ENCODE results near the gene ABCF3.
A peak's percentile ranks its signal among the peaks of the same experiment; 100 is the strongest.

The ABCF3 gene

DNA sequence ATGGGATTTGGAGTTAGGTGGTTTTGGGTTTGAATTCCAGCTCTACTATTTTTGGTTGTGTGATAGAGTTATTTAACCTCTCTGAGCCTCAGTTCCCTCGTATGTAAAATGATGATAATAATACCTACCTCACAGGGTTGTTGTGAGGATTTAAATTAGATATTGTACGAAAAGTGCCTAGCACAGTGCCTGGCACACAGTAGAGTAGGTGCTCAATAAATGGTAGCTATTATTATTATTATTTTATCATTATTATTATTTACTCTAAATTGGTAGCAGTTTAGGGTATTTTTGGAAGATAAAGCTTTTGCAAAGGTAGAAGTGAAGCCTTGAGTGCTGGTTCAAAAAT, 12.7 kb upstream of the ABCF3 start:
- no peak overlapping the region for H3K27ac Mint-ChIP-seq
- peaks cover 30% of the 10 kb centered on the region for H3K4me1 Mint-ChIP-seq
- no peaks in the 10 kb centered on the region for H3K9me3 Mint-ChIP-seq
- peaks cover 23% of the 10 kb centered on the region for H3K36me3 Mint-ChIP-seq
- H3K27me3 Mint-ChIP-seq: no peaks in the 10 kb centered on the region
- CTCF ChIA-PET: interaction anchor here (1.5 kb wide), 1 partner anchor 54 kb away, joined by 3 read pairs; no protein-coding TSS in a partner anchor
- DNase-seq: no peak
- no peak overlapping the region for H3K4me3 Mint-ChIP-seq

DNA sequence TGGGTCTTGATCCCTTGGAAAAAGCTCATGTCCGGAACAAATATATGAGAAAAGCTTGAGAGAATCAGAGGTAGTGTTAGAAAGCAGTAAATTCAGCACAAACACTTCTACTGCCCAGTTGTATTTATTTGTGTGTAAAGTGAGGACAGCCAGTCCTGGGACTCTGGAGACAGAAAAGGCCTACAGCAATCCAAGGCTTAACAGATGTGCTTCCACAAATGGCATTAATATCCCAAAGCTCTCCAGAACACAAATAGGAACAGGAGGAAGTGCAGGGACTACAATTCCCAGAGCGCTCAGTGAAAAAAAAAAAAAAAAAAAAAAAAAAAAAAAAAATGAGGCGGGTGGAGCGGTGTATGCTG, 11.7 kb upstream of the ABCF3 start:
- CTCF ChIA-PET: interaction anchor here (1.0 to 1.5 kb wide), 2 partner anchors 53 to 115 kb away, joined by 3 read pairs; no protein-coding TSS in a partner anchor
- Mint-ChIP-seq H3K4me3 (peak overlapping the region; percentile 91), H3K4me1 (peaks cover 30% of the 10 kb centered on the region), H3K27me3 (no peaks in the 10 kb centered on the region), H3K27ac (peak overlapping the region; percentile 85), H3K36me3 (peaks cover 30% of the 10 kb centered on the region), H3K9me3 (no peaks in the 10 kb centered on the region)
- DNase-seq: no peak

DNA sequence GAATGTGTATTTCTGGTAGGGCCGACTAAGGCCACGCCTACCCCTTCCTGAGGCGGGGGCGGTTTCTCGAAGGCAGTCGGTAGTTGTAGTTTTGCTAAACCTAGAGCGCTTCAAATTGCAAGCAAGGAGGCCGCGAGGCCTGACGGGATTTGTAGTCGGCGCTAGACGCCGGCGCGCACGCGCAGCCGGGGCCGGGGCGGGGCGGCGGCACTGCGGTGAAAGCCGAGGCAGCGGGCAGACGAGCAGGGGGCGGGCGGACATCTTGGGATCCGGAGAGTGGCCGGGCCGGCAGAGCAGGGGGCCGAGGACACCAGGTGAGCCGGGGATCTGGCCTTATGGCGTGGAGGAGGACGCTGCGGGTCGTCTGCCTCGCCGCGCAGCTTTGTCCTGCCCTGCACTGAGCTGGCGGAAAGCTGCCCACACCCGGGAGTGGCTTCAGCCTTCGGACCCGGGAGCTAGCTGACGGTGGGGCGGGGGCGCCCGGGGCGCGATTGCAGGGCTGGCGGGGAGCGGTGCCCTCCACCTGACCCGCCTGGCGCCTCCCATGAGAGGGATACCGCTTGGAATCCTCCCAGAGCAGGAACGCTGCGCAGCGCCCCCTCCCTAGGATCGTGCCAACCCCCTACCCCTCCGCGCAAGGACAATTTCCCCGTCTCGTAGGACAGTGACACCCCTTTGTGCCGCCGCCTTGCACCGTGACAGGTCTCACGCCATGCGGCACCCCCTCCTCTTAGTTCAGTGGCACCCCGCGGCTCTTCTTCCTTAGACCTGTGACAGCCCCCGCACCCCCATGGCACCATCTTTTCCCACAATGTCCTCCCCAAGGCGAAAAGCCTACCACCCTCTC, 11.1 kb upstream of the ABCF3 start, which contains the start of gene AP2M1:
Gene AP2M1, plus strand, starts transcription at position 210 of the 847 bp plus-strand sequence. CDS start 2,139 bp downstream, outside the sequence.
- H3K4me3 Mint-ChIP-seq: peak within 1 kb of the TSS; percentile 91
- DNase-seq: peak; percentile 98
- H3K27me3 Mint-ChIP-seq: no peaks in the 10 kb centered on the region
- CTCF ChIA-PET: interaction anchor here (1.0 kb wide), 1 partner anchor 115 kb away, joined by 3 read pairs; no protein-coding TSS in a partner anchor
- H3K27ac Mint-ChIP-seq: peak within 1 kb of the TSS; percentile 85
- peaks cover 30% of the 10 kb centered on the region for H3K4me1 Mint-ChIP-seq
- H3K36me3 Mint-ChIP-seq: peaks cover 32% of the 10 kb centered on the region
- no peaks in the 10 kb centered on the region for H3K9me3 Mint-ChIP-seq

DNA sequence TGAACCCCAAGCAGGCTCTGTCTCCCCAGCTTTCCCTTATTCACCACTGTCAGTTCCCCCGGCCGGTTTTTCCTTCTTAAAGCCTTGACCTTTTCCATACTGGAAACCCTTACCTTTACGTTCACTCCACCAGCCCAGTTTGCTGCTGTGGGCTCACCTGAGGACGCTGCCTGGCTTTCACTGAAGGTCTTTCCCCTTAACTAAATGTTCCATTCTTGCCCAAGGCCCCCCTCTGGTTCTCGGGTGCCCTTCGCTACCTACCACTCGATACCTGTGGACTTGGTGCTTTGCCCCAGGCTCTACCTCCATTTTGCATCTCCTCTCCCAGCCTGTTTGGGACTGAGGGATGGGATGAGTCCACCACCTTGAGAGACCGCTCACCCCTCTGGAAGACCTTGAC, 10.5 kb upstream of the ABCF3 start:
- CTCF ChIA-PET: no interaction called here
- no peak for DNase-seq
- Mint-ChIP-seq H3K36me3 (peaks cover 39% of the 10 kb centered on the region), H3K9me3 (no peaks in the 10 kb centered on the region), H3K27me3 (no peaks in the 10 kb centered on the region), H3K27ac (peak overlapping the region; percentile 85), H3K4me3 (peak overlapping the region; percentile 91), H3K4me1 (peaks cover 30% of the 10 kb centered on the region)

DNA sequence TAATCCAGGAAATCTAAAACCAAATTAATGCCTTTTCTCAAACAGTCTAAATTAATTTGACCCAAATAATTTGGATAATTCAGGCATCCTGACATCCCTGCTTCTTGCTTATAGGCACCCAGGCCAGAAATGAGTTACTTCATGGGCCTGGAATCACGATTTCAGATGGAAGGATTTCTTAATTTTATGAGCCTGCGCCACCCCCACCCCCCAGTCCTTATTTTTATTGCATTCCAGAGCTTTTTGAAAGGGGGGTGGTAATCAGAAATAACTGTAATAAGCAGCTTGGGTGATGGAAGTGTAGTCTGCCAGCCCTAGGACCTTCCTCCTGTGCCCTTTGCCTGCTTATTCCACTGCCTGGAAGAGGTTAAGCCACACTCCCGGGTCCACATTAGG, 10.0 kb upstream of the ABCF3 start:
- no peaks in the 10 kb centered on the region for H3K27me3 Mint-ChIP-seq
- H3K4me3 Mint-ChIP-seq: peak overlapping the region; percentile 91
- peaks cover 42% of the 10 kb centered on the region for H3K36me3 Mint-ChIP-seq
- no peak for DNase-seq
- H3K4me1 Mint-ChIP-seq: peaks cover 30% of the 10 kb centered on the region
- peak overlapping the region; percentile 85 for H3K27ac Mint-ChIP-seq
- CTCF ChIA-PET: no interaction called here
- no peaks in the 10 kb centered on the region for H3K9me3 Mint-ChIP-seq

DNA sequence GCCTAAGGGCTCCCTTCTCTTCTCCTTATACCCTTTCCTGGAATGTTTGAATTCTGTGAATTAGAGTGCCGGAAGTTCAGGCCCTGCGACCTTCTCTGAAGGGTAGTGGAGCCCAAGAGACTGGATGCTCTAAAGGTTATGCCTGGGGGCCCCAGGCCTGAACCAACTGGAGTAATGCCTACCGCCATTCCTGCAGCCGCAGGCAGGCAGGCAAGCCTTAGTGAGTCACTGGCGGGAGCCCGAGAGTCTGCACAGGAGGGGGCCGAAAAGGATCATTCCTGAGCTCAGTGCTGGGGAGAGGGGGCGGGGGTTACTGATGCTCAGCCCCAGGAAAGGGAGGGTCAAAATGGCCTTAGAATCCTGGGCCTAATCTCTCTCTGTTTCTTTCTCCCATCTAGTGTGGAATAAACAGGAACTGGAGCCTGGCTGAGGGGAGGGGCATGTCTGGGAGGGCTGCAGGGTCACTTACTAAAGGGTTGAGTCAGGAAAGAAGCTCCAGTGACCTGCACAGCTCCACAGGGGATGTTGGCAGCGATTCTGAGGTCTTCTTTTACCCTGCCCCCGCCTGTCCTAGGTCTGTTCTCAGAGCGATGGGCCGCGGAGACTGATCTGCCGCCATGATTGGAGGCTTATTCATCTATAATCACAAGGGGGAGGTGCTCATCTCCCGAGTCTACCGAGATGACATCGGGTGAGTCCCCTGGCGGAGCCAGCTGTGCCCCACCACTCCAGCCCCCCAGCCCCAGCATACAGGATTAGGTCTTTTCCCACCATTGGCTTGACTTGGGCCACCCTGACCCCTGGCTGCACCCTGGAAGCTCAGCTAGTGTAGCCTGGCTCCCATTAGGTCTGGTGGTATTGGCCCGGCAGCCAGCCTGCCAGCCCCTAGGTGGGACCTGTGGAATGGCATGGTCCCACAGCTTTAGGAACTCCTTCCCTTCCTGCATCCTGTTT, 9.3 kb upstream of the ABCF3 start:
- H3K27ac Mint-ChIP-seq: no peak overlapping the region
- no peaks in the 10 kb centered on the region for H3K9me3 Mint-ChIP-seq
- CTCF ChIA-PET: interaction anchor here (0.6 to 1.0 kb wide), 2 partner anchors 129 to 389 kb away, joined by 3 read pairs; no protein-coding TSS in a partner anchor
- no peaks in the 10 kb centered on the region for H3K27me3 Mint-ChIP-seq
- DNase-seq: no peak
- H3K4me3 Mint-ChIP-seq: peak overlapping the region; percentile 91
- peaks cover 42% of the 10 kb centered on the region for H3K36me3 Mint-ChIP-seq
- peaks cover 30% of the 10 kb centered on the region for H3K4me1 Mint-ChIP-seq

DNA sequence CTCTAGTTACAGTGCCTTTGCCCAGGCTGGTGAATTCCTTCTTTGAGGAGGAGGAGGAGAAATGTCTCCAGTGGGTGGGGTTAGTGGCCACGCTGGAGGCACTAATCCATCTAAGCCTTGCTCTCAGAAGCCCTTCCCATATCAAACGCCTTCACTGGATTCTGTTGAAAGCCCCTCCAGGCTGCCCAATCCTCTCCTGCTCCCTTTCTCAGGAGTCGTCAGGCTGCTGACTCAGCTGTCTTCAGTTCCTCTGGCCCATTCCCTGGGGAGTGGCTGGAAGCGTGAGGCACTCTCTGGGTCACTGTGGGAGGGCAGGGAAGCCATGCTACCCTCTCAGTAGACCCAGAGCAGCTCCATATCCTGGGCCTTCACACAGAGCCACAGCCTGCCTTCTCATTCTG, 8.7 kb upstream of the ABCF3 start:
- Mint-ChIP-seq H3K27ac (no peak overlapping the region), H3K4me3 (no peak overlapping the region), H3K36me3 (peaks cover 43% of the 10 kb centered on the region), H3K27me3 (no peaks in the 10 kb centered on the region), H3K9me3 (no peaks in the 10 kb centered on the region), H3K4me1 (peaks cover 30% of the 10 kb centered on the region)
- DNase-seq: no peak
- CTCF ChIA-PET: interaction anchor here (1.0 kb wide), 1 partner anchor 128 kb away, joined by 3 read pairs; no protein-coding TSS in a partner anchor

DNA sequence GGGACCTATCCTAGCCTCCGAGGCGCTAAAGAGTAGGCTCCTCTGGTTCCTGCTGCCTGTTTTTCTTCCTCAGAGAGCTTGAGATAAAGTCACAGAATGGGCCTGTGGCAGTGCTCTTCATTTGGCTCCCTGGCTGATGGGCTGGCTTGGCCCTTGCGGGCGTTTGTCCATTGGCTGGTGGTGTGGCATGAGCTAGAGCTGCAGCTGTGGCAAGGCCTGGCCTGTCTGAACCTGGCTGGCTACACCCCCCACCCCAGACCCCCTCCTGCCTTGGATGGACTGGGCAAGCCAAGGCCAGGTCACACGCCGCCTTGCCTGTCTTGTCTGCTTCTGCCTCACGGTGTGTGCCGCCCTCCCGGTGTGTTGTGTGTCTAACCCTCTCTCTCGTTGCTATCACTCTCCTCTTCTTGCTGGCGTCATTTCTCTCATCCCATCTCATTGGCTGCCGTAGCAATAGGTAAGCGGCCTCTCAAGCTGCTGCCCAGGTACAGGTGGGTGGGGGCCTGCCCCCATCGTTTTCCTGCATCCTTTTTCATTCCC, 8.2 kb upstream of the ABCF3 start:
- Mint-ChIP-seq H3K36me3 (peaks cover 48% of the 10 kb centered on the region), H3K27ac (no peak overlapping the region), H3K4me3 (no peak overlapping the region), H3K27me3 (no peaks in the 10 kb centered on the region), H3K9me3 (no peaks in the 10 kb centered on the region), H3K4me1 (peaks cover 30% of the 10 kb centered on the region)
- no peak for DNase-seq
- CTCF ChIA-PET: no interaction called here

DNA sequence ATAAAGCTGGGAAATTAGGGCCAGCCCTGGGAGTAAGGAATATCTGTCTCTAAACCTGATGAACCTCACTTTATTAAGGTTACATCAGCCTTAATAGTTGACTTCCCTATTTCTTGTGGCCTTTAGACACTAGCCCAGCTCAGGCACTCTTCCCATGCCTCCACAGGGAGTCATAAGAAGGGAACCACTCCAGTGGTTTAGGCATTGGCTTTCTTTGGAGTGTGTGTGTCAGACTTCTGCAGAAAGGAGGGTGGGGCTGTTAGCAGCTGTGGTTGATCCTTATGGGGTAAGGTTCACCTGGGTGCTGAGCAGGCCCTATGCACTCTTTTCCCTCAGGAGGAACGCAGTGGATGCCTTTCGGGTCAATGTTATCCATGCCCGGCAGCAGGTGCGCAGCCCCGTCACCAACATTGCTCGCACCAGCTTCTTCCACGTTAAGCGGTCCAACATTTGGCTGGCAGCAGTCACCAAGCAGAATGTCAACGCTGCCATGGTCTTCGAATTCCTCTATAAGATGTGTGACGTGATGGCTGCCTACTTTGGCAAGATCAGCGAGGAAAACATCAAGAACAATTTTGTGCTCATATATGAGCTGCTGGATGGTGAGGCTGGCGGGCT, 7.4 kb upstream of the ABCF3 start:
- Mint-ChIP-seq H3K36me3 (peaks cover 55% of the 10 kb centered on the region), H3K4me1 (peaks cover 29% of the 10 kb centered on the region), H3K27ac (peak overlapping the region; percentile 45), H3K4me3 (no peak overlapping the region), H3K27me3 (no peaks in the 10 kb centered on the region), H3K9me3 (no peaks in the 10 kb centered on the region)
- DNase-seq: no peak
- CTCF ChIA-PET: interaction anchor here (1.3 kb wide), 1 partner anchor 49 kb away, joined by 3 read pairs; no protein-coding TSS in a partner anchor

DNA sequence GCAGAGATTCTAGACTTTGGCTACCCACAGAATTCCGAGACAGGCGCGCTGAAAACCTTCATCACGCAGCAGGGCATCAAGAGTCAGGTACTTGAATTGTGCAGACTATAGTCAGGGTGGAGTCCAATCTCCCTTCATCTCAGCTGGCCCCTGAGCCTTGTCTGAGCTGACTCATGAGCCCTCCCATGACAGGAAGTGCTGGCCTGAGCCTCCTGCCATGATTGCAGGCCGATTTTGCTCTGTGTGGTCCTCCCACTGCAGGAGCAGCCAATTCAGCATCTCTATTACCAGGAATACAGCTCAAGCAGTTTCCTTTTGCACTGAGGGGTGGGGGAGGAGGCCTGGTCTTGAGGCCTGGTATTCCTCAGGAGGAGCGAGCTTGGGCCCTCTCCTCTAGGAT, 5.8 kb upstream of the ABCF3 start:
- no peaks in the 10 kb centered on the region for H3K27me3 Mint-ChIP-seq
- CTCF ChIA-PET: interaction anchor here (1.3 kb wide), 1 partner anchor 48 kb away, joined by 3 read pairs; no protein-coding TSS in a partner anchor
- H3K9me3 Mint-ChIP-seq: no peaks in the 10 kb centered on the region
- H3K4me1 Mint-ChIP-seq: peaks cover 31% of the 10 kb centered on the region
- peaks cover 63% of the 10 kb centered on the region for H3K36me3 Mint-ChIP-seq
- H3K4me3 Mint-ChIP-seq: no peak overlapping the region
- no peak overlapping the region for H3K27ac Mint-ChIP-seq
- DNase-seq: no peak

DNA sequence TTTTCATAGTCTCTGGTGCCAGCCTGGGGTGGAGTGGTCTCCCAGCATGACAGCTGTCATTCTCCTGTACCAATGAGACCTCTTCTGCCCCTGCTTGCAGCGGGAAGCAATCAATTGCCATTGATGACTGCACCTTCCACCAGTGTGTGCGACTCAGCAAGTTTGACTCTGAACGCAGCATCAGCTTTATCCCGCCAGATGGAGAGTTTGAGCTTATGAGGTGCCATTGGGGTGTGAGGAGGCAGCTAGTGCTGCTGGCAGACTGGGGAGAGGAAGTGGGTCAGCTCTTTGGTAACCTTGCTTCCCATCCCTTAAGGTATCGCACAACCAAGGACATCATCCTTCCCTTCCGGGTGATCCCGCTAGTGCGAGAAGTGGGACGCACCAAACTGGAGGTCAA, 4.4 kb upstream of the ABCF3 start:
- H3K27me3 Mint-ChIP-seq: no peaks in the 10 kb centered on the region
- H3K4me3 Mint-ChIP-seq: no peak overlapping the region
- no peaks in the 10 kb centered on the region for H3K9me3 Mint-ChIP-seq
- CTCF ChIA-PET: no interaction called here
- no peak for DNase-seq
- H3K36me3 Mint-ChIP-seq: peaks cover 64% of the 10 kb centered on the region
- no peak overlapping the region for H3K27ac Mint-ChIP-seq
- H3K4me1 Mint-ChIP-seq: peaks cover 23% of the 10 kb centered on the region

DNA sequence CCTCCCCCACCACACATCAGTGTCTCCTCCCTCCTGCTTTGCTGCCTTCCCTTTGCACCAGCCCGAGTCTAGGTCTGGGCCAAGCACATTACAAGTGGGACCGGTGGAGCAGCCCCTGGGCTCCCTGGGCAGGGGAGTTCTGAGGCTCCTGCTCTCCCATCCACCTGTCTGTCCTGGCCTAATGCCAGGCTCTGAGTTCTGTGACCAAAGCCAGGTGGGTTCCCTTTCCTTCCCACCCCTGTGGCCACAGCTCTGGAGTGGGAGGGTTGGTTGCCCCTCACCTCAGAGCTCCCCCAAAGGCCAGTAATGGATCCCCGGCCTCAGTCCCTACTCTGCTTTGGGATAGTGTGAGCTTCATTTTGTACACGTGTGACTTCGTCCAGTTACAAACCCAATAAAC, 2.3 kb upstream of the ABCF3 start:
- Mint-ChIP-seq H3K4me3 (no peak overlapping the region), H3K36me3 (peaks cover 64% of the 10 kb centered on the region), H3K27me3 (no peaks in the 10 kb centered on the region), H3K27ac (no peak overlapping the region), H3K9me3 (no peaks in the 10 kb centered on the region), H3K4me1 (peaks cover 30% of the 10 kb centered on the region)
- DNase-seq: no peak
- CTCF ChIA-PET: interaction anchor here (0.6 to 0.9 kb wide), 2 partner anchors 38 to 164 kb away, joined by 3 to 4 read pairs; no protein-coding TSS in a partner anchor

DNA sequence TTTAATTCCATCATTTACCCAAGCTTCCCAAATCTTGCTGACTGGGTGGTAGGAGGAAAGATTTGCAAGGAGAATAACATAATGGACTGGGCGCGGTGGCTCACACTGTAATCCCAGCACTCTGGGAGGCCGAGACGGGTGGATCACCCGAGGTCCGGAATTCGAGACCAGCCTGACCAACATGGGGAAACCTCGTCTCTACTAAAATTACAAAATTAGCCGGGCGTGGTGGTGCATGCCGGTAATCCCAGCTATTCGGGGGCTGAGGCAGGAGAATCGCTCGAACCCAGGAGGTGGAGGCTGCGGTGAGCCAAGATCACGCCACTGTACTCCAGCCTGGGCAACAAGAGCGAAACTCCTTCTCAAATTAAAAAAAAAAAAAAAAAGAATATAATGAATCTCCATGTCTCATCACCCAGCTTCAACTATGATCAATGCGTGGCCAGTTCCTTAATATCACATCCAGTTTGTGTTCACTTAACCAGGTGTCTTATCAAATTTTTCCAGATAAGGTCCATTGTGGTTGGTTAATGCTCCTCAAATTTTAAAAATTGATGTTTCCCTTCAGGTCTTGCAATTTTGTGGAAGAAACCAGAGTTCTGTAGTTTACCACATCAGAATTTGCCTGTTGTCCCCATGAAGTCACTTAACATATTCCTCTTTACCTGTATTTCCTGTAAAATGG, 1.3 kb upstream of the ABCF3 start:
- DNase-seq: no peak
- Mint-ChIP-seq H3K36me3 (peaks cover 66% of the 10 kb centered on the region), H3K9me3 (no peaks in the 10 kb centered on the region), H3K4me3 (peak overlapping the region; percentile 100), H3K4me1 (peaks cover 32% of the 10 kb centered on the region), H3K27ac (peak overlapping the region; percentile 72), H3K27me3 (no peaks in the 10 kb centered on the region)
- CTCF ChIA-PET: no interaction called here

Data from activated naive CD4-positive, alpha-beta T cell treated with anti-CD3 and anti-CD28 coated beads, Interleukin-2, amount 10 ng/mL, durations not matched to agents 7 days and 5 days (primary cell).